Left lung (tissue), 10 donors: ENCODE results near the gene LDAH. TPM values are rescaled to one million over a fixed set of nuclear protein-coding genes. Genes with fewer than 3 reads are reported as not detected.
A peak's percentile ranks its signal among the peaks of the same experiment; 100 is the strongest.

ENCODE experiments used
- ATAC-seq: fragments of 200-7000 bp; cut with Tn5 transposase; one replicate; pipeline ENCODE4 v1.9.1; 2020; ENCODE audit warnings: moderate library complexity
- DNase-seq, 4 donors: peaks; one replicate each; pipeline ENCODE4 v3.0.0-alpha.2; 2013 to 2020
- H3K27ac ChIP-seq, 2 donors: fragments of 200-600 bp; sonication (generic) in 1 of 2; one replicate each; pipeline versions ENCODE4 v1.5.0 to v1.8.0; 2020 to 2021
- H3K27me3 ChIP-seq, 2 donors: fragments of 200-600 bp; sonication (generic) in 1 of 2; one replicate each; pipeline versions ENCODE4 v1.5.0 to v1.8.0; 2020 to 2021
- H3K36me3 ChIP-seq, 2 donors: fragments of 200-600 bp; sonication (generic) in 1 of 2; one replicate each; pipeline versions ENCODE4 v1.5.0 to v1.8.0; 2020 to 2021
- H3K4me1 ChIP-seq, 2 donors: fragments of 200-600 bp; one replicate each; pipeline ENCODE4 v1.8.0; 2021
- H3K4me3 ChIP-seq, 2 donors: fragments of 200-600 bp; sonication (generic) in 1 of 2; one replicate each; pipeline versions ENCODE4 v1.5.0 to v1.8.0; 2020 to 2021; ENCODE audit warnings: mild to moderate bottlenecking in 1 of 2
- H3K9me3 ChIP-seq, 2 donors: fragments of 200-600 bp; sonication (generic) in 1 of 2; one replicate each; pipeline versions ENCODE4 v1.5.0 to v1.8.0; 2020 to 2021
- CTCF ChIP-seq, 2 donors: fragments of 200-600 bp; sonication (generic) in 1 of 2; IDR thresholded peaks; one replicate each; pipeline versions ENCODE4 v1.5.0 to v1.8.0; 2021; ENCODE audit warnings: antibody characterized with exemption in 2 of 2
- intact Hi-C, 2 donors: fragments of 100-400 bp; cut with DNase I; formaldehyde crosslinking; loops; one replicate each; pipeline versions ENCODE4 v1.11.2 to v1.14.2; 2022
- polyA plus RNA-seq, 6 donors: library from polyadenylated mRNA; unstranded; fragments of 120-200 nt; gene quantifications; one replicate each; pipeline ENCODE4 v1.2.1, GENCODE V29; 2013; ENCODE audit not compliant: insufficient read length in 6 of 6
- total RNA-seq, 2 donors: library from RNA; stranded (reverse); fragmentation: NEBNext Ultra II Directional; extraction: Animal tissue kit (Norgen Biotek cat#: 25700); gene quantifications; one replicate each; pipeline ENCODE4 v1.2.1, GENCODE V29; 2021
- donor health status: DM: no; HTN: yes; CAD: no.
- donor health status: DM: no; HTN: no; CAD: no.

LDAH gene
- total and polyA plus RNA-seq, 8 donors: 20.2 to 25.7 (median 22.3) TPM

- H3K4me3 ChIP-seq: no peak overlapping the region
- peaks cover 22 to 23% of the 10 kb centered on the region in 2 donors for H3K4me1 ChIP-seq
- TF ChIP-seq CTCF (IDR thresholded peaks at IDR 0.05): no peak
- intact Hi-C loops: loop anchor here in 1 of 2 donors (10.0 kb wide), 1 partner anchor 192 kb away; the partner anchor contains the start of gene RHOB
- H3K27me3 ChIP-seq: no peaks in the 10 kb centered on the region
- ATAC-seq: no peak
- DNase-seq: peak in 1 of 4 donors; percentile 71
- peaks cover 0 to 70% of the 10 kb centered on the region in 2 donors for H3K36me3 ChIP-seq
- H3K27ac ChIP-seq: no peak overlapping the region
- H3K9me3 ChIP-seq: no peaks in the 10 kb centered on the region
These were observed 185.8 kb downstream of the LDAH start for GRCh38 chr2:20637147-20637546.

GRCh38 chr2:20635675-20636584, 187.0 kb downstream of the LDAH start:
- DNase-seq (peak; percentile 76 to 92 (median 83)), ATAC-seq (peak; percentile 83)
- Histone ChIP-seq H3K9me3 (no peaks in the 10 kb centered on the region), H3K27ac (peak overlapping the region; percentile 69 to 75), H3K4me1 (peaks cover 22 to 23% of the 10 kb centered on the region in 2 donors), H3K36me3 (peaks cover 0 to 58% of the 10 kb centered on the region in 2 donors), H3K4me3 (no peak overlapping the region), H3K27me3 (no peaks in the 10 kb centered on the region)
- peak; percentile 84 to 86 for TF ChIP-seq CTCF (IDR thresholded peaks at IDR 0.05)
- intact Hi-C loops: loop anchor here in 1 of 2 donors (10.0 kb wide), 1 partner anchor 191 kb away; the partner anchor contains the start of gene RHOB

- Histone ChIP-seq H3K4me3 (no peak overlapping the region), H3K27ac (peak overlapping the region; percentile 69 to 75), H3K4me1 (peaks cover 22 to 23% of the 10 kb centered on the region in 2 donors), H3K9me3 (no peaks in the 10 kb centered on the region), H3K27me3 (no peaks in the 10 kb centered on the region), H3K36me3 (peaks cover 0 to 50% of the 10 kb centered on the region in 2 donors)
- TF ChIP-seq CTCF (IDR thresholded peaks at IDR 0.05): no peak
- ATAC-seq: peak; percentile 40
- intact Hi-C loops: loop anchor here in 1 of 2 donors (10.0 kb wide), 1 partner anchor 190 kb away; the partner anchor contains the start of gene RHOB
- peak in 1 of 4 donors; percentile 49 for DNase-seq
These were observed 187.8 kb downstream of the LDAH start for GRCh38 chr2:20635113-20635510.

- no peak for TF ChIP-seq CTCF (IDR thresholded peaks at IDR 0.05)
- Histone ChIP-seq H3K27me3 (no peaks in the 10 kb centered on the region), H3K4me3 (no peak overlapping the region), H3K9me3 (no peaks in the 10 kb centered on the region), H3K4me1 (peaks cover 22 to 23% of the 10 kb centered on the region in 2 donors), H3K27ac (peak overlapping the region; percentile 69 to 75), H3K36me3 (peaks cover 0 to 50% of the 10 kb centered on the region in 2 donors)
- peak; percentile 39 for ATAC-seq
- DNase-seq: peak in 2 of 4 donors; percentile 49 to 53
- intact Hi-C loops: loop anchor here in 1 of 2 donors (10.0 kb wide), 1 partner anchor 190 kb away; the partner anchor contains the start of gene RHOB
These were observed 188.3 kb downstream of the LDAH start for GRCh38 chr2:20634507-20635112.

Other genes with a start within 250 kb of the LDAH start
- 10 to 100 TPM; 36.1 to 39.7 TPM for gene HS1BP3, start 172.0 kb downstream of the LDAH start, total RNA-seq
- 10 to 100 TPM; 12.5 to 15.0 (median 13.2) TPM for gene HS1BP3, start 172.0 kb downstream of the LDAH start, polyA plus RNA-seq
- gene GDF7, start 156.0 kb downstream of the LDAH start, total RNA-seq: under 1 TPM; 0.15 to 0.37 TPM
- under 1 TPM; 0.23 to 0.42 (median 0.30) TPM for gene GDF7, start 156.0 kb downstream of the LDAH start, polyA plus RNA-seq
- gene APOB, start 221.0 kb upstream of the LDAH start, total RNA-seq: under 1 TPM; 0.23 to 0.26 TPM
- 1 to 10 TPM in 2 of 6 donors, under 1 TPM in 4; 0.01 to 1.5 (median 0.05) TPM for gene APOB, start 221.0 kb upstream of the LDAH start, polyA plus RNA-seq